GM12878 (cell line): ENCODE measurements around the gene MRNIP. TPM values are rescaled to one million over a fixed set of nuclear protein-coding genes. Genes with fewer than 3 reads are reported as not detected.

ENCODE experiments used
- ATAC-seq: fragments of 200-7000 bp; cut with Tn5 transposase; 3 replicates; pipeline ENCODE4 v1.9.1; 2020; ENCODE audit warnings: mild to moderate bottlenecking, moderate library complexity
- BruUV-seq: library from RNA; stranded (reverse); fragments of 400-500 nt; replicated peaks from 2 replicates; lab custom pipeline; 2021; lab: Mats Ljungman, UMichigan
- CTCF ChIA-PET: fragments of 300-600 bp; sonication (Branson Sonifier 250); formaldehyde crosslinking; extraction: SDS; loops from one replicate; lab custom pipeline; 2021; ENCODE audit warnings: inconsistent platforms; lab: Yijun Ruan, JAX
- POLR2A ChIA-PET: fragments of 350-600 bp; formaldehyde crosslinking; extraction: SDS; loops from one replicate; lab custom pipeline; 2021; ENCODE audit warnings: inconsistent platforms; lab: Charles Lee
- RAD21 ChIA-PET: fragments of 300-600 bp; sonication (Branson Sonifier 250); formaldehyde crosslinking; loops from one replicate; lab custom pipeline; 2023; ENCODE audit warnings: antibody characterized with exemption; ENCODE audit not compliant: unreplicated experiment; lab: Charles Lee
- SMC1A ChIA-PET: fragments of 300-600 bp; sonication (Branson Sonifier 250); formaldehyde crosslinking; loops from one replicate; lab custom pipeline; 2023; ENCODE audit not compliant: unreplicated experiment, uncharacterized antibody; lab: Charles Lee
- DNase-seq: peaks from one replicate; pipeline ENCODE4 v3.0.0-alpha.2; 2011; ENCODE audit warnings: low read depth, low spot score
- FAIRE-seq: peaks from 3 replicates; lab custom pipeline; 2011; peaks lifted over from hg19 to GRCh38; lab: Jason Lieb, UNC
- H2AFZ ChIP-seq: 2 replicates; pipeline ENCODE4 v1.6.0; 2011; ENCODE audit warnings: low read depth, low read length, control low read depth; ENCODE audit not compliant: control insufficient read depth
- H3K27ac ChIP-seq: 2 replicates; pipeline ENCODE4 v1.5.1; 2011; ENCODE audit warnings: control low read depth; ENCODE audit not compliant: control insufficient read depth, insufficient read depth
- H3K27me3 ChIP-seq, 2 experiments: replicated peaks in 1 of 2; 2 replicates each; pipeline versions ENCODE4 v1.6.0 to v1.6.1; 2011; ENCODE audit warnings: low read length in 1 of 2; ENCODE audit not compliant: control insufficient read depth in 2 of 2, insufficient read depth in 2 of 2
- H3K36me3 ChIP-seq, 2 experiments: 2 replicates each; pipeline ENCODE4 v1.5.1; 2011; ENCODE audit warnings: low read length in 1 of 2; ENCODE audit not compliant: control insufficient read depth in 2 of 2, insufficient read depth in 2 of 2
- H3K4me1 ChIP-seq: 2 replicates; pipeline ENCODE4 v1.6.1; 2011; ENCODE audit warnings: mild to moderate bottlenecking, low read length, moderate library complexity, mixed read lengths; ENCODE audit not compliant: control insufficient read depth, insufficient read depth
- H3K4me2 ChIP-seq: 2 replicates; pipeline ENCODE4 v1.6.0; 2011; ENCODE audit warnings: control low read depth; ENCODE audit not compliant: control insufficient read depth, insufficient read depth
- H3K4me3 ChIP-seq: fragments of 200-600 bp; sonication (generic); 2 replicates; pipeline ENCODE4 v1.5.1; 2016
- H3K79me2 ChIP-seq: 2 replicates; pipeline ENCODE4 v1.6.0; 2011; ENCODE audit warnings: low read length; ENCODE audit not compliant: control insufficient read depth, insufficient read depth
- H3K9ac ChIP-seq: 2 replicates; pipeline ENCODE4 v1.8.0; 2011; ENCODE audit warnings: low read length, control low read depth, mixed read lengths; ENCODE audit not compliant: control insufficient read depth, insufficient read depth
- H3K9me3 ChIP-seq: replicated peaks from 3 replicates; pipeline ENCODE4 v1.5.1; 2011; ENCODE audit warnings: mild to moderate bottlenecking, low read length; ENCODE audit not compliant: control insufficient read depth, insufficient read depth
- H4K20me1 ChIP-seq: 2 replicates; pipeline ENCODE4 v1.6.0; 2011; ENCODE audit not compliant: control insufficient read depth, insufficient read depth
- BACH1 ChIP-seq: fragments of 450-650 bp; IDR thresholded peaks from 2 replicates; pipeline ENCODE4 v1.6.1; 2017; ENCODE audit warnings: mild to moderate bottlenecking, borderline replicate concordance
- NRF1 ChIP-seq: conservative IDR thresholded peaks from 2 replicates; pipeline ENCODE4 v1.6.1; 2011; ENCODE audit warnings: mild to moderate bottlenecking, low read depth, low read length, improper control_type of control experiment
- RELA ChIP-seq: fragments of 450-650 bp; IDR thresholded peaks from 2 replicates; pipeline ENCODE4 v1.8.0; 2014; ENCODE audit warnings: borderline replicate concordance; ENCODE audit not compliant: partially characterized antibody
- SIN3A ChIP-seq: IDR thresholded peaks from 2 replicates; pipeline ENCODE4 v1.6.1; 2012; ENCODE audit warnings: low read depth, low read length, improper control_type of control experiment
- SUPT20H ChIP-seq: IDR thresholded peaks from 2 replicates; pipeline ENCODE4 v1.6.1; 2011; ENCODE audit warnings: low read depth, mild to moderate bottlenecking, low read length, moderate library complexity, borderline replicate concordance; ENCODE audit not compliant: control insufficient read depth
- TCF7 ChIP-seq: IDR thresholded peaks from 2 replicates; pipeline ENCODE4 v1.6.1; 2014; ENCODE audit warnings: antibody characterized with exemption, borderline replicate concordance
- YY1 ChIP-seq: IDR thresholded peaks from 2 replicates; pipeline ENCODE4 v1.6.1; 2011; ENCODE audit warnings: low read depth, mild to moderate bottlenecking, low read length
- ZNF207 ChIP-seq: fragments of 450-650 bp; IDR thresholded peaks from 2 replicates; pipeline ENCODE4 v1.6.1; 2014; ENCODE audit warnings: antibody characterized with exemption, mild to moderate bottlenecking, borderline replicate concordance
- ZNF217 ChIP-seq: fragments of 450-650 bp; IDR thresholded peaks from 2 replicates; pipeline ENCODE4 v1.6.1; 2017; ENCODE audit warnings: antibody characterized with exemption, mild to moderate bottlenecking
- ZNF384 ChIP-seq: IDR thresholded peaks from 2 replicates; pipeline ENCODE4 v1.6.1; 2012; ENCODE audit warnings: low read depth, mild to moderate bottlenecking, low read length, improper control_type of control experiment, borderline replicate concordance
- WGBS: methylation state at CpG from one replicate; pipeline ENCODE4 v1.1.6; 2016; ENCODE audit warnings: low lambda C conversion rate; ENCODE audit not compliant: insufficient replicate concordance, insufficient coverage; ENCODE audit errors: missing lambda C conversion rate; 5-methylcytosine and 5-hydroxymethylcytosine counted together
- in situ Hi-C: fragments of 300-500 bp; cut with MboI; formaldehyde crosslinking; loops from 9 replicates; pipeline ENCODE4 v1.14.3; 2018; ENCODE audit warnings: mixed read lengths
- intact Hi-C: fragments of 100-400 bp; cut with micrococcal nuclease; formaldehyde crosslinking; loops from one replicate; pipeline ENCODE4 v1.14.2; 2022; ENCODE audit not compliant: unreplicated experiment
- polyA plus RNA-seq, 11 experiments: library from polyadenylated mRNA; depleted of rRNA in 4 of 11; unstranded in 6 of 11; stranded (reverse) in 5 of 11; fragments of >200 nt; fragmentation: Nextera tagmentation in 4 of 11; fragmentation: Illumina TruSeq in 1 of 11; extraction: Ambion mirVana in 4 of 11; extraction: Trizol in 1 of 11; gene quantifications; 1 replicate in 1 of 11; 2 replicates in 10 of 11; pipeline versions ENCODE4 v1.2.1 to v1.2.3, GENCODE V29; 2011 to 2016; ENCODE audit warnings: inconsistent platforms in 2 of 11, missing spikeins in 2 of 11, low read depth in 1 of 11
- total RNA-seq, 4 experiments: library from RNA; depleted of rRNA in 3 of 4; stranded (reverse); fragments of >200 nt in 3 of 4; fragmentation: Illumina TruSeq in 1 of 4; extraction: Trizol in 1 of 4; gene quantifications; 2 replicates each; pipeline versions ENCODE4 v1.2.1 to v1.2.3, GENCODE V29; 2013 to 2021
- TF ChIP-seq, protein P1 (sequence below): fragments of 450-650 bp; formaldehyde crosslinking; IDR thresholded peaks from 2 replicates; pipeline ENCODE4 v1.4.0; 2022; ENCODE audit warnings: mild to moderate bottlenecking, moderate library complexity
- TF ChIP-seq, protein P2 (sequence below): fragments of 450-650 bp; IDR thresholded peaks from 2 replicates; pipeline ENCODE4 v1.6.1; 2017; ENCODE audit warnings: mild to moderate bottlenecking, low read depth, inconsistent platforms; ENCODE audit not compliant: poor library complexity, severe bottlenecking

MRNIP gene
- total and polyA plus RNA-seq, 10 of the 15 experiments (the other 5 are each of a cell fraction or from before 2014, with no cell fraction given): 2.4 to 30.4 (median 13.1) TPM

DNA sequence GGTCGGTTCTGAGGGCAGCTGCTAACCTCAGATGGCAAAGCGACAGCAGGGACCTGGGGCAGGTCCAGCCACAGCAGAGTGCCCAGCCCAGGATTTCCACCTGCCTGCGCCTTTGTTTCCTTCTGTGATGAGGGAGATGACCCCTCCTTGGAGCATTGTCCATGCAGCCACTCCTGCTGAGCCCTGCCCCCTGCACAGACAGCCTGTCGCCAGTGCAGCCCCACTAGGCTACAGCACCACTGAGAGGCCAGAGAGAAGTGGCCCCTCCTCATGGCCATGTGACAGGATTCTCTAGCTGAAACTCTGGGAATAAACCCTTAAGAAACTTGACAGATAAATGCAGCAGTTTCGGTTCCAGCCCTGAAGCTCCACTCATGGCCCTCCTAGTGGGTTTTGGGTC is 10.5 kb upstream of the MRNIP start:
- H4K20me1 ChIP-seq: no peaks in the 10 kb centered on the region
- H2AFZ ChIP-seq: no peak overlapping the region
- no peak overlapping the region for H3K9ac ChIP-seq
- H3K4me3 ChIP-seq: no peak overlapping the region
- intact Hi-C loops: no loop called here
- no peak overlapping the region for H3K4me2 ChIP-seq
- no peak for FAIRE-seq
- ChIA-PET POLR2A (no interaction called here), SMC1A (no interaction called here), CTCF (interaction anchor here (0.5 to 1.2 kb wide), 3 partner anchors 8 to 71 kb away, joined by 3 to 4 read pairs (median 3); no protein-coding TSS in a partner anchor), RAD21 (no interaction called here)
- no peaks in the 10 kb centered on the region for H3K9me3 ChIP-seq
- TF ChIP-seq TCF7: no peak
- no peak for TF ChIP-seq YY1
- no peak for TF ChIP-seq SIN3A
- no peak for TF ChIP-seq ZNF207
- TF ChIP-seq BACH1: no peak
- TF ChIP-seq NRF1: no peak
- TF ChIP-seq, protein P1, sequence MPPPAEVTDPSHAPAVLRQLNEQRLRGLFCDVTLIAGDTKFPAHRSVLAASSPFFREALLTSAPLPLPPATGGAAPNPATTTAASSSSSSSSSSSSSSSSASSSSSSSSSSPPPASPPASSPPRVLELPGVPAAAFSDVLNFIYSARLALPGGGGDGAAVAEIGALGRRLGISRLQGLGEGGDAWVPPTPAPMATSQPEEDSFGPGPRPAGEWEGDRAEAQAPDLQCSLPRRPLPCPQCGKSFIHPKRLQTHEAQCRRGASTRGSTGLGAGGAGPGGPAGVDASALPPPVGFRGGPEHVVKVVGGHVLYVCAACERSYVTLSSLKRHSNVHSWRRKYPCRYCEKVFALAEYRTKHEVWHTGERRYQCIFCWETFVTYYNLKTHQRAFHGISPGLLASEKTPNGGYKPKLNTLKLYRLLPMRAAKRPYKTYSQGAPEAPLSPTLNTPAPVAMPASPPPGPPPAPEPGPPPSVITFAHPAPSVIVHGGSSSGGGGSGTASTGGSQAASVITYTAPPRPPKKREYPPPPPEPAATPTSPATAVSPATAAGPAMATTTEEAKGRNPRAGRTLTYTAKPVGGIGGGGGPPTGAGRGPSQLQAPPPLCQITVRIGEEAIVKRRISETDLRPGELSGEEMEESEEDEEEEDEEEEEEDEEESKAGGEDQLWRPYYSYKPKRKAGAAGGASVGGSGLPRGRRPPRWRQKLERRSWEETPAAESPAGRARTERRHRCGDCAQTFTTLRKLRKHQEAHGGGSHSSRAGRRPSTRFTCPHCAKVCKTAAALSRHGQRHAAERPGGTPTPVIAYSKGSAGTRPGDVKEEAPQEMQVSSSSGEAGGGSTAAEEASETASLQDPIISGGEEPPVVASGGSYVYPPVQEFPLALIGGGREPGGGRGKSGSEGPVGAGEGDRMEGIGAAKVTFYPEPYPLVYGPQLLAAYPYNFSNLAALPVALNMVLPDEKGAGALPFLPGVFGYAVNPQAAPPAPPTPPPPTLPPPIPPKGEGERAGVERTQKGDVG (CRISPR knock-in tag): no peak
- no peak for TF ChIP-seq SUPT20H
- TF ChIP-seq, protein P2, sequence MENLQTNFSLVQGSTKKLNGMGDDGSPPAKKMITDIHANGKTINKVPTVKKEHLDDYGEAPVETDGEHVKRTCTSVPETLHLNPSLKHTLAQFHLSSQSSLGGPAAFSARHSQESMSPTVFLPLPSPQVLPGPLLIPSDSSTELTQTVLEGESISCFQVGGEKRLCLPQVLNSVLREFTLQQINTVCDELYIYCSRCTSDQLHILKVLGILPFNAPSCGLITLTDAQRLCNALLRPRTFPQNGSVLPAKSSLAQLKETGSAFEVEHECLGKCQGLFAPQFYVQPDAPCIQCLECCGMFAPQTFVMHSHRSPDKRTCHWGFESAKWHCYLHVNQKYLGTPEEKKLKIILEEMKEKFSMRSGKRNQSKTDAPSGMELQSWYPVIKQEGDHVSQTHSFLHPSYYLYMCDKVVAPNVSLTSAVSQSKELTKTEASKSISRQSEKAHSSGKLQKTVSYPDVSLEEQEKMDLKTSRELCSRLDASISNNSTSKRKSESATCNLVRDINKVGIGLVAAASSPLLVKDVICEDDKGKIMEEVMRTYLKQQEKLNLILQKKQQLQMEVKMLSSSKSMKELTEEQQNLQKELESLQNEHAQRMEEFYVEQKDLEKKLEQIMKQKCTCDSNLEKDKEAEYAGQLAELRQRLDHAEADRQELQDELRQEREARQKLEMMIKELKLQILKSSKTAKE: no peak
- TF ChIP-seq ZNF384: no peak
- no peak for TF ChIP-seq ZNF217
- no peak for TF ChIP-seq RELA
- WGBS: 98% methylated on average over 5 of the region's 5 CpGs
- BruUV-seq: no TSS peak
- no peaks in the 10 kb centered on the region for H3K27me3 ChIP-seq
- no peak for ATAC-seq
- in situ Hi-C loops: no loop called here
- no peaks in the 10 kb centered on the region for H3K79me2 ChIP-seq
- no peaks in the 10 kb centered on the region for H3K4me1 ChIP-seq
- DNase-seq: no peak
- peaks cover 10 to 14% of the 10 kb centered on the region in 2 experiments for H3K36me3 ChIP-seq
- no peak overlapping the region for H3K27ac ChIP-seq
